SK-N-SH (cell line): Measurements from ENCODE around the gene NT5DC3.

ENCODE experiments used
- NRF1 ChIP-seq: IDR thresholded peaks from 2 replicates; pipeline ENCODE4 v1.6.1; 2012; ENCODE audit warnings: low read depth, mild to moderate bottlenecking, low read length
- TF ChIP-seq, protein P1 (sequence below): fragments of 200-600 bp; sonication (generic); IDR thresholded peaks from 2 replicates; pipeline ENCODE4 v1.6.1; 2017; ENCODE audit warnings: antibody characterized with exemption, mild to moderate bottlenecking, moderate library complexity

DNA sequence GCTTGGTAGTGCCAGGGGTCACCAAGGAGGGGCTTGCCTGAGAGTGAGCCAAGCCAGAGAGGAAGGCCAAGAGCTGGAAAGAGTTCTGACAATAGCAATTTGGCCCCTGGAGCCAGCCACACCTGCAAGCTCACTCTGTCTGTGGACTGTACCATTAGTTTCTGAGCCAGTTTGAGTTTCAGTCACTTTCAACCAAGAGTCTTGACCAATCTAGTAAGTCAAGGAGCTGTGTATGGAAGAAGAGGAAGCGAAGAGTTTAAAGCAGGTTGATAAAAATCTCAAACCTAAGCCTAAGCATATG is 38.5 kb downstream of the NT5DC3 start:
- TF ChIP-seq, protein P1, sequence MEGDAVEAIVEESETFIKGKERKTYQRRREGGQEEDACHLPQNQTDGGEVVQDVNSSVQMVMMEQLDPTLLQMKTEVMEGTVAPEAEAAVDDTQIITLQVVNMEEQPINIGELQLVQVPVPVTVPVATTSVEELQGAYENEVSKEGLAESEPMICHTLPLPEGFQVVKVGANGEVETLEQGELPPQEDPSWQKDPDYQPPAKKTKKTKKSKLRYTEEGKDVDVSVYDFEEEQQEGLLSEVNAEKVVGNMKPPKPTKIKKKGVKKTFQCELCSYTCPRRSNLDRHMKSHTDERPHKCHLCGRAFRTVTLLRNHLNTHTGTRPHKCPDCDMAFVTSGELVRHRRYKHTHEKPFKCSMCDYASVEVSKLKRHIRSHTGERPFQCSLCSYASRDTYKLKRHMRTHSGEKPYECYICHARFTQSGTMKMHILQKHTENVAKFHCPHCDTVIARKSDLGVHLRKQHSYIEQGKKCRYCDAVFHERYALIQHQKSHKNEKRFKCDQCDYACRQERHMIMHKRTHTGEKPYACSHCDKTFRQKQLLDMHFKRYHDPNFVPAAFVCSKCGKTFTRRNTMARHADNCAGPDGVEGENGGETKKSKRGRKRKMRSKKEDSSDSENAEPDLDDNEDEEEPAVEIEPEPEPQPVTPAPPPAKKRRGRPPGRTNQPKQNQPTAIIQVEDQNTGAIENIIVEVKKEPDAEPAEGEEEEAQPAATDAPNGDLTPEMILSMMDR, result no peak
- no peak for TF ChIP-seq NRF1
